Activated CD4-positive, alpha-beta T cell treated with anti-CD3 and anti-CD28 coated beads for 1 hour (primary cell): ENCODE data around the gene DEPDC1B.
"Not testable (repeated sequence)": the region's sequence is repeated elsewhere in the genome, so short reads cannot be mapped to it uniquely, and the experiment has no call there.

Experiments used
- DNase-seq: peaks from one replicate; pipeline ENCODE4 v3.0.0-alpha.2; 2020

Gene DEPDC1B

GRCh38 chr5:60699609-60700415 is at the start of gene DEPDC1B:
Gene DEPDC1B (minus strand): TSS chr5:60700166. CDS start chr5:60700093, 73 bp downstream.
- peak; percentile 73 for DNase-seq

GRCh38 chr5:60744682-60745081 is 44.7 kb upstream of the DEPDC1B start:
- no peak for DNase-seq

GRCh38 chr5:60743511-60744314 is 43.7 kb upstream of the DEPDC1B start:
- no peak for DNase-seq

GRCh38 chr5:60740322-60740721 is 40.4 kb upstream of the DEPDC1B start:
- no peak for DNase-seq

- DNase-seq = no peak
Measured at GRCh38 chr5:60738933-60739332, 39.0 kb upstream of the DEPDC1B start.

GRCh38 chr5:60738461-60738860 is 38.5 kb upstream of the DEPDC1B start:
- DNase-seq = no peak

GRCh38 chr5:60730858-60731257 is 30.9 kb upstream of the DEPDC1B start:
- not testable (repeated sequence) for DNase-seq

GRCh38 chr5:60727033-60727679 is 27.2 kb upstream of the DEPDC1B start:
- DNase-seq = no peak

GRCh38 chr5:60724126-60724525 is 24.2 kb upstream of the DEPDC1B start:
- DNase-seq = no peak

- DNase-seq = no peak
Measured at GRCh38 chr5:60722416-60722815, 22.4 kb upstream of the DEPDC1B start.

- no peak for DNase-seq
Measured at GRCh38 chr5:60719329-60719728, 19.4 kb upstream of the DEPDC1B start.

- DNase-seq = no peak
Measured at GRCh38 chr5:60718166-60718892, 18.4 kb upstream of the DEPDC1B start.

- DNase-seq = not testable (repeated sequence)
Measured at GRCh38 chr5:60715201-60715928, 15.4 kb upstream of the DEPDC1B start.

GRCh38 chr5:60712950-60713349 is 13.0 kb upstream of the DEPDC1B start:
- no peak for DNase-seq

GRCh38 chr5:60711892-60712291 is 11.9 kb upstream of the DEPDC1B start:
- not testable (repeated sequence) for DNase-seq

GRCh38 chr5:60710362-60710761 is 10.4 kb upstream of the DEPDC1B start:
- DNase-seq = no peak

- DNase-seq = no peak
Measured at GRCh38 chr5:60705144-60705543, 5.2 kb upstream of the DEPDC1B start.

- DNase-seq = no peak
Measured at GRCh38 chr5:60703944-60704343, 4.0 kb upstream of the DEPDC1B start.

GRCh38 chr5:60701321-60701968 is 1.5 kb upstream of the DEPDC1B start:
- DNase-seq = no peak

- no peak for DNase-seq
Measured at GRCh38 chr5:60700416-60700757, 421 bp upstream of the DEPDC1B start.

GRCh38 chr5:60699288-60699608 is 718 bp downstream of the DEPDC1B start:
- no peak for DNase-seq

GRCh38 chr5:60698336-60698735 is 1.6 kb downstream of the DEPDC1B start:
- DNase-seq = no peak
